Measurements from ENCODE around the gene PEX14.

PEX14 gene

DNA sequence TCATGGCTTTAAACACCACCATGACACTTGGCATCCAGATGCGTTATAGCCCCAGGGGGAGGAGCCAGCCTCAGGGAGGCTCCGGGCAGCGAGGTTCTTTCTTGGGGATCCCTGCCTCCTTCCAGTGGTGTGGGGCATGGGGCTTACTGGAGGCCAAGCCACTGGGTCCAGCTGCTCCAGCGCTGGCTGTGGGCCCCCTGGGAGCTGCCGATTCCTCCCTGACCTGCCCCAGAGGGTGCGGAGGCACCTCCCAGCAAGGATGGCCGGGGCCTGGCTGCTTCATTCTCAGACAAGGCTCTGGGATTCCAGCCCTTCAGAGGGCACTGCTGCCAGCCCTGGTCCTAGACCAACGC lies 159.3 kb downstream of the PEX14 start:
- Mint-ChIP-seq H3K27ac (no peak overlapping the region), H3K9me3 (no peaks in the 10 kb centered on the region), H3K4me3 (no peak overlapping the region), H3K36me3 (ENCODE audit: low read depth) (no peaks in the 10 kb centered on the region), H3K27me3 (no peaks in the 10 kb centered on the region), H3K4me1 (ENCODE audit: low read depth) (peaks cover 3% of the 10 kb centered on the region)

GRCh38 chr1:10634428-10635084 lies 159.8 kb downstream of the PEX14 start:
- peaks cover 3% of the 10 kb centered on the region for H3K36me3 Mint-ChIP-seq (ENCODE audit: low read depth)
- no peak overlapping the region for H3K27ac Mint-ChIP-seq
- H3K9me3 Mint-ChIP-seq: no peaks in the 10 kb centered on the region
- H3K4me3 Mint-ChIP-seq: no peak overlapping the region
- H3K27me3 Mint-ChIP-seq: no peaks in the 10 kb centered on the region
- peaks cover 3% of the 10 kb centered on the region for H3K4me1 Mint-ChIP-seq (ENCODE audit: low read depth)

DNA sequence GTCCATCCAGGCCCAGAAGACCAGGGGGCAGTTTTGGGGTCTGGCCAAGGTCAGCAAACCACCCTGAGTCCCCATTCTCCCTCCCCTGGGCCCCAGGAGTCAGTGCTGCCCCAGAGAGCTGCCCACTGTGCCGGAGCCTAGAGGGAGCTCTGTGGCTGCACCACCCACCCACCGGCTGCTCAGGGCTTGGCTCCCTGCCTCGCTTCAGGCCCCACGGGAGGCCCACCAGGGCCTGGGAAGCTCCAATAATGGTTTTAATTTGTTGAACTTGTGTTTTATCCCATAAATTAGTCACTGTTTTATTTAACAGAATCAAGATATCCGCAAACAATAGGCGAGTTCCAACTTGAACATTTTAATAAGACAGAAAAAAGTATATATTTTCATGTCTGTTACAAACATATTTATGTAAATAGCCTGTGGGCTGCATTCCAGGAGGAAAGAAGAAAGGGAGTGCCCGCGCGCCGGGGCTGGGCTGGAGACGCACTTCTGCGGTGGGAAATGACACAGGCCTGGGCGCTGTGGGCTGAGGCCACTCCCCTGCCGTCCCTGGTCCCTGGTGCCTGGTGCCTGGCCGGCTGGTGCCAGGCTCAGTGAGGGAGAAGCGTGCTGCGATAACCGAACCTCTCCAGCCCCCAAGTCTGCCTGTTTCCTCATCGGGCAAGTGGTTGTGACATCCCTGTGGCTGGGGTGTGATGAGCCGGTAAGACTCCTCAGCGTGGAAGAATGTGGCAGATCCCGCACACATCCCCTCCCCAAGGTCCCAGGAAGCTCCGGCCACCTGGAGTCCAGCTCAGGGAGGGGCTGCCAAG lies 160.5 kb downstream of the PEX14 start:
- H3K36me3 Mint-ChIP-seq (ENCODE audit: low read depth): peaks cover 5% of the 10 kb centered on the region
- H3K9me3 Mint-ChIP-seq: no peaks in the 10 kb centered on the region
- peaks cover 3% of the 10 kb centered on the region for H3K4me1 Mint-ChIP-seq (ENCODE audit: low read depth)
- no peak overlapping the region for H3K4me3 Mint-ChIP-seq
- no peak overlapping the region for H3K27ac Mint-ChIP-seq
- no peaks in the 10 kb centered on the region for H3K27me3 Mint-ChIP-seq

DNA sequence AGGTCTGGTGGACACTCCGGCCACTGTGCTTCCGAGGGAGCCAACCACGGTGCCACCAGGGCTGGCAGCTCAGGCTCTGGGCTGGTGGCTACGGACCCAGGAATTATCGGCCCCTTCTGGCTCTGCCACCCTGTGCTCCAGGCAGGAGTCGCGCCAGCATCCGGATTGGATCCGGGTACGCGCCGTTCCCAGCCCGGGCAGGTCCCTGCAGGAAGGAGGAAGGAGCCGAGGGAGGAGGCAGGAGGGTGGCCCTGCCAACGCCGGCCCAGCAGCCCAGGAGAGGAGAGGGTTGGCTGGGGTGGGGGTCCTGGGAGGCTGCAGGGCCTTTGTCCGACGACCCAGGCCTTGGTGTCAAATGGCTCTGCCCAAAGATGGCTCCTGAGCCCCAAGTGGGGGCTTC lies 161.2 kb downstream of the PEX14 start:
- Mint-ChIP-seq H3K36me3 (ENCODE audit: low read depth) (peaks cover 5% of the 10 kb centered on the region), H3K27ac (no peak overlapping the region), H3K27me3 (no peaks in the 10 kb centered on the region), H3K4me3 (no peak overlapping the region), H3K9me3 (no peaks in the 10 kb centered on the region), H3K4me1 (ENCODE audit: low read depth) (peaks cover 3% of the 10 kb centered on the region)

GRCh38 chr1:10637400-10637799 lies 162.7 kb downstream of the PEX14 start:
- no peak overlapping the region for H3K27ac Mint-ChIP-seq
- H3K27me3 Mint-ChIP-seq: no peaks in the 10 kb centered on the region
- peaks cover 5% of the 10 kb centered on the region for H3K36me3 Mint-ChIP-seq (ENCODE audit: low read depth)
- peaks cover 3% of the 10 kb centered on the region for H3K4me1 Mint-ChIP-seq (ENCODE audit: low read depth)
- no peak overlapping the region for H3K4me3 Mint-ChIP-seq
- no peaks in the 10 kb centered on the region for H3K9me3 Mint-ChIP-seq

DNA sequence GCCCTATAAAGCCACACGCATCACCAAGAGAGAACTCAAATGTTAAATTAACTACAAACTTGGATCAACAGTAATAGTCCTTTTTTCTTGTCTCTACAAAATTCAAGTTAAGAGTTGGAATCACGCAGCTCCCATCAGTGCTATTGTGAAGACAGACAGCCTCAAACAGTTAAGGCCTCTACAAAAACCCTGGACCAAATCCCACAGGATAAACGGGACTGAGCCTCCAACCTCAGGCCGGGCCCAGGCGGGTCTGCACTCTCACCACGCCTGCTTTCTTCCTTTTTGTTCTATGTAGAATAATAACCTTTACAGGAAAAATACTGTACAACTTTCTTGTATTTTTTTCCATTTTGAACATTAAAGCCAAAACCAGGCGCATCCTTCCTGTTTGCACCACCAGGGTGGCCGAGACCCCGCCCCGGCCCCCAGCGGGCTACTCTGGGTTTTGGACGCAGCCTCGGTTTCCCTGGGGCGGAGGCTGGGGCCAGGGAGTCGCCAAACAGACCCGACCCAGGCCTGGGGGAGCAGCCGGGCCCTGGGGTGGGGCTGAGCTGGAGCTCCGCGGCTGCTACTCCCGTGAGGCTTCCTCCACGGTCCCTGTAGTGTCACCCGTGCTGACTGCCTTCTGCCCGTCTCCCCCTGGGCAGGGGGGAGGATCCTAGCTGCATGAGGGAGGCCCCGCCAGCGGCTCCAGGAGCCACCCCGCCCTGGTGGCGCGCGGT lies 163.2 kb downstream of the PEX14 start:
- H3K36me3 Mint-ChIP-seq (ENCODE audit: low read depth): peaks cover 5% of the 10 kb centered on the region
- no peaks in the 10 kb centered on the region for H3K9me3 Mint-ChIP-seq
- no peak overlapping the region for H3K27ac Mint-ChIP-seq
- peaks cover 3% of the 10 kb centered on the region for H3K4me1 Mint-ChIP-seq (ENCODE audit: low read depth)
- no peaks in the 10 kb centered on the region for H3K27me3 Mint-ChIP-seq
- H3K4me3 Mint-ChIP-seq: no peak overlapping the region

- Mint-ChIP-seq H3K27me3 (no peaks in the 10 kb centered on the region), H3K9me3 (no peaks in the 10 kb centered on the region), H3K27ac (no peak overlapping the region), H3K4me1 (ENCODE audit: low read depth) (peaks cover 3% of the 10 kb centered on the region), H3K36me3 (ENCODE audit: low read depth) (peaks cover 5% of the 10 kb centered on the region), H3K4me3 (no peak overlapping the region)
These were observed 163.8 kb downstream of the PEX14 start for GRCh38 chr1:10638559-10639005.

DNA sequence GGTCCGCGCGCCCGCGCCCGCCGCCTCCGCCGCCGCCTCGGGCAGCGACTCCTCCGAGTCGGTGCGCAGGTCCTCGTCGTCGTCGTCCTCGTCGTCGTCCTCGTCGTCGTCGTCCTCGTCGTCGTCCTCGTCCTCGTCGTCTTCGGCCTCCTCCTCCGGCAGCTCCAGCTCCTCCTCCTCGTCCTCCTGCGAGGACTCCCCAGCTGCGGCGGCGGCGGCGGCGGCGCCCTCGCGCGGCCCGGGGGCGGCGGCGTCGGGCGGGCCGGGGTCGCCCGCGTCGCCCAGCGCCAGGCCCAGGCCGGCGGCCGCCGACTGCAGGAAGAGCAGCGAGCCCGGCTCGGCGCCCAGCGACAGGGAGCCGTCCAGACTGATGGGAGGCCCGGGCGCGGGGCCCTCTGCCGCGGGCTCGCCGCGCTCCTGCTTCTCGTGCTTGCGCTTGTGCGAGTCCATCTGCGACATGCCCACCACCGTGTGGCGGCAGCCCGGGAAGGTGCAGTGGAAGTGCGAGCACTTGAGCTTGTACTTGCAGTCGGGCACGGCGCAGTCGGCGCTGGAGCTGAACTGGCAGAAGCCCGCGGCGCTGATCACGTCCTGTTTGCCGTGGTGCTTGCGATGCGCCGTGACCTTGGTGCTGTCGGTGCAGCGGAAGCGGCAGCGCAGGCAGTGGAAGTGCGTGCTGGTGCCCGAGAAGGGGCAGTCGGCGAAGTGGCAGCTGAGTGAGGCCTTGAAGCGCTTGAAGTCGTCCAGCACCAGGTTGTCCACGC lies 164.4 kb downstream of the PEX14 start:
- Mint-ChIP-seq H3K27ac (no peak overlapping the region), H3K27me3 (no peaks in the 10 kb centered on the region), H3K9me3 (no peaks in the 10 kb centered on the region), H3K36me3 (ENCODE audit: low read depth) (peaks cover 5% of the 10 kb centered on the region), H3K4me3 (no peak overlapping the region), H3K4me1 (ENCODE audit: low read depth) (peaks cover 3% of the 10 kb centered on the region)

GRCh38 chr1:10639775-10640578 lies 165.2 kb downstream of the PEX14 start:
- Mint-ChIP-seq H3K27ac (no peak overlapping the region), H3K27me3 (no peaks in the 10 kb centered on the region), H3K4me3 (no peak overlapping the region)

DNA sequence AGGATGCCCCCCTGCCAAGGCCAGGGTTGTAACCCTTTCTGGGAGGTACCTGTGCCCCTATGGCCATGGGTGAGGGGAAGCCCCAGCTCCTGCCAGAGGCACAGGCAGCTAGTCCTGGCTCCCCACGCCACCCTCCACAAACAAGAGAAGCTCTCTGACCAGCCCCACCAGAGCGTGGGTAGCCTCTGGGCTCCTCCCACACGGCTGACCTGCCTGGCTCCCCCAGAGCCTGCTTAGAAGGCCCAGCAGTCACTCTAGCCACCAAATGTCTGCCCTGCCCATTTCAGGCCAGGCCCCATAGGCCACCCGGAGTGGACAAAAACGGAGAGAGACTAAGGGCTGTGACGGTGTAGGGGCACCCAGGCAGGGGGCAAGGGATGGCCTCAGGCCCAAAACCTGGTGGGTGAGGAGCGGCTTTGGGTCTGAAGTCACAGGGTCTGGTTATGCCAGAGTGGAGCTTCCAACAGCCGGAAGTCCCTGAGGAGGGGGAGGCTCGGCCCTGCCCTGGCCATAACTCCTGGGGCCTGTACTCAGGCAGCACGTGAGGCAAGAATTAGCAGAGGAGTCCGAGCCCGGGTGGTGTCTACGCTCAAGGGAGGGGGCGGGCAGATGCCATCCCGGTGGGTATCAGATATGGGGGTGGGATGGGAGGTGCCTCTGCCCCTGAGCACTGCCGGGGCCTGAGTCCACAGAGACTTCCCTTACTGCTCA lies 166.2 kb downstream of the PEX14 start:
- H3K27ac Mint-ChIP-seq: no peak overlapping the region
- H3K36me3 Mint-ChIP-seq (ENCODE audit: low read depth): peaks cover 5% of the 10 kb centered on the region
- H3K4me1 Mint-ChIP-seq (ENCODE audit: low read depth): peaks cover 3% of the 10 kb centered on the region
- no peak overlapping the region for H3K4me3 Mint-ChIP-seq
- H3K27me3 Mint-ChIP-seq: no peaks in the 10 kb centered on the region
- no peaks in the 10 kb centered on the region for H3K9me3 Mint-ChIP-seq

More at GRCh38 chr1:10639775-10640578, 165.2 kb downstream of the PEX14 start:
- H3K36me3 Mint-ChIP-seq (ENCODE audit: low read depth): peaks cover 5% of the 10 kb centered on the region
- H3K9me3 Mint-ChIP-seq: no peaks in the 10 kb centered on the region
- peaks cover 3% of the 10 kb centered on the region for H3K4me1 Mint-ChIP-seq (ENCODE audit: low read depth)

DNA sequence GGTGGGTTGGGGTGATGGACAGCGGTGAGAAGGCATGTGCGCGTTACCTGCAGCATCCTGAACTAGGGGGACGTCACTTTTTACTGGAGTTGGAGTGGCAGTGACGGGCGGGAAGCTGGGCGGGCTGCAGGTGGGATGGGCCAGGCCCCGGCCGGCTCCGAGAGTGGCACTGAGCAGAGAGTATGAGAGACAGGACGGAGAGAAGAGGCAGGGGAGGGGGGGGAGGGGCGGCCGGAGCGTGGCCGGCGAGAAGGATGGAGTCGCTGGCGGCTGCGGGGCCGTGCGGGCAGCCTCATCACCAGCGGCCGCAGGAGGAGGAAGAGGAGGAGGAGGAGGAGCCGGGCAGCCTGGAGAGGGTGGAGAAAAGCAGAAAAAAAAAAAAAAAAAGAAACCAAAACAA lies 167.2 kb downstream of the PEX14 start:
- Mint-ChIP-seq H3K9me3 (no peaks in the 10 kb centered on the region), H3K27ac (no peak overlapping the region), H3K36me3 (ENCODE audit: low read depth) (peaks cover 5% of the 10 kb centered on the region), H3K4me1 (ENCODE audit: low read depth) (peaks cover 3% of the 10 kb centered on the region), H3K4me3 (no peak overlapping the region), H3K27me3 (no peaks in the 10 kb centered on the region)

GRCh38 chr1:10642403-10643080 lies 167.8 kb downstream of the PEX14 start:
- no peak overlapping the region for H3K4me3 Mint-ChIP-seq
- H3K27ac Mint-ChIP-seq: no peak overlapping the region
- H3K9me3 Mint-ChIP-seq: no peaks in the 10 kb centered on the region
- H3K36me3 Mint-ChIP-seq (ENCODE audit: low read depth): peaks cover 5% of the 10 kb centered on the region
- no peaks in the 10 kb centered on the region for H3K27me3 Mint-ChIP-seq
- H3K4me1 Mint-ChIP-seq (ENCODE audit: low read depth): peaks cover 3% of the 10 kb centered on the region

GRCh38 chr1:10643607-10644306 lies 169.0 kb downstream of the PEX14 start:
- Mint-ChIP-seq H3K27me3 (no peaks in the 10 kb centered on the region), H3K4me1 (ENCODE audit: low read depth) (no peaks in the 10 kb centered on the region), H3K27ac (no peak overlapping the region), H3K36me3 (ENCODE audit: low read depth) (peaks cover 5% of the 10 kb centered on the region), H3K9me3 (no peaks in the 10 kb centered on the region), H3K4me3 (no peak overlapping the region)

Data from stimulated activated naive CD8-positive, alpha-beta T cell treated with anti-CD3 and anti-CD28 coated beads, Interleukin-15, Interleukin-2, amounts not matched to agents 100 ng/mL and 50 ng/mL, for 24 hours (primary cell).